Testis (tissue), 2 donors: ENCODE results near the gene SLC8B1.

Source experiments
- CTCF ChIP-seq, 3 experiments: fragments of 450-650 bp in 2 of 3; fragments of 200-600 bp in 1 of 3; sonication (generic) in 1 of 3; IDR thresholded peaks; one replicate each; pipeline ENCODE4 v1.5.1; 2016 to 2019; ENCODE audit warnings: antibody characterized with exemption in 3 of 3, mild to moderate bottlenecking in 2 of 3, moderate library complexity in 1 of 3
- POLR2A ChIP-seq: fragments of 450-650 bp; IDR thresholded peaks from one replicate; pipeline ENCODE4 v1.6.1; 2017; ENCODE audit warnings: antibody characterized with exemption, mild to moderate bottlenecking, moderate library complexity

- no peak for TF ChIP-seq CTCF (IDR thresholded peaks at IDR 0.05)
- no peak for TF ChIP-seq POLR2A
Observed at GRCh38 chr12:113276306-113276705, 58.6 kb downstream of the SLC8B1 start.
